H1 (cell line): ENCODE measurements around the gene OBP2B. TPM values are rescaled to one million over a fixed set of nuclear protein-coding genes. Genes with fewer than 3 reads are reported as not detected.

Experiments
- CBX5 ChIP-seq: fragments of 300-800, 300-1000 bp; sonication (generic); IDR thresholded peaks from 2 replicates; pipeline ENCODE4 v1.7.1; 2016; ENCODE audit warnings: antibody characterized with exemption, low read length, low read depth
- CHD1 ChIP-seq: IDR thresholded peaks from 2 replicates; pipeline ENCODE4 v1.6.1; 2012; ENCODE audit warnings: low read depth, low read length, improper control_type of control experiment
- GTF2F1 ChIP-seq: IDR thresholded peaks from 2 replicates; pipeline ENCODE4 v1.6.1; 2012; ENCODE audit warnings: low read depth, low read length, improper control_type of control experiment, borderline replicate concordance
- JUND ChIP-seq: IDR thresholded peaks from 2 replicates; pipeline ENCODE4 v1.6.1; 2011; ENCODE audit warnings: mild to moderate bottlenecking, improper control_type of control experiment, low read length
- RBBP5 ChIP-seq: IDR thresholded peaks from 2 replicates; pipeline ENCODE4 v1.7.1; 2012; ENCODE audit warnings: low read depth, mild to moderate bottlenecking, inconsistent platforms, low read length, moderate library complexity, borderline replicate concordance
- SUZ12 ChIP-seq: fragments of 200-600 bp; sonication (generic); IDR thresholded peaks from 2 replicates; pipeline ENCODE4 v1.6.1; 2012; ENCODE audit warnings: mild to moderate bottlenecking, inconsistent platforms, low read length, moderate library complexity, mixed read lengths
- TAF7 ChIP-seq: optimal IDR thresholded peaks from 2 replicates; pipeline ENCODE3; 2011; ENCODE audit warnings: low read depth, mild to moderate bottlenecking, inconsistent platforms, low read length, moderate library complexity, borderline replicate concordance
- TCF12 ChIP-seq: IDR thresholded peaks from 2 replicates; pipeline ENCODE4 v1.6.1; 2011; ENCODE audit warnings: low read depth, mild to moderate bottlenecking, low read length
- polyA plus RNA-seq, 7 experiments: library from polyadenylated mRNA; depleted of rRNA in 3 of 7; stranded (reverse) in 5 of 7; unstranded in 2 of 7; fragments of >200 nt in 5 of 7; fragments of 200-250 nt in 2 of 7; gene quantifications; 1 replicate in 5 of 7; 2 replicates in 1 of 7; 4 replicates in 1 of 7; pipeline versions ENCODE4 v1.2.1 to v1.2.3, GENCODE V29; 2011 to 2013; ENCODE audit warnings: missing spikeins in 2 of 7, mixed read lengths in 2 of 7
- total RNA-seq: library from RNA; stranded (reverse); fragmentation: NEBNext Ultra II Directional; extraction: Animal tissue kit (Norgen Biotek cat#: 25700); gene quantifications from 2 replicates; pipeline ENCODE4 v1.2.1, GENCODE V29; 2021

The OBP2B gene
- total and polyA plus RNA-seq, 2 of the 8 experiments (the other 6 are each of a cell fraction or from before 2014, with no cell fraction given), result not detected

DNA sequence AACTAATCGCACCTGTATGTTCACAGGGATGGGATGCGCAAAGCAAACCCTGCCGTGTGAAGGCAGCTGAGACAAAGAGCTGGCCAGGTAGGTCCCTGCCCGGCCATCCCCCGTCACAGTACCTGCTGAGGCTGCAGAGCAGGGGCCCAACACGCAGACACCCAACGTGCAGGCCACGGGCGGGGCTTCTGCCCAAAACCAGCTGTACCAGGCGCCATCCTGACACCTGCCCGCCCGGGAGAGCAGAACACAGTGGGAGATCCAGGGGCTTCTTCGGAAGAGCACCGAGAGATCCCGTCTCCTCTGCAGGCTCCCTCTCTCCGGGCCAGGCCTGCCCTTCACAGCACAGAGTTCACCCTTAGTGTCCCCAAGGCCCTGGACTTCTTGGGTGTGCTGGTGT lies 37.5 kb upstream of the OBP2B start (continued):
- no peak for TF ChIP-seq TAF7
- TF ChIP-seq CBX5, result no peak
- no peak for TF ChIP-seq TCF12
- TF ChIP-seq CHD1, result no peak
- no peak for TF ChIP-seq RBBP5
- TF ChIP-seq GTF2F1, result no peak
- TF ChIP-seq JUND, result no peak
- TF ChIP-seq SUZ12, result no peak
